Ammon's horn (tissue), 1 donor: ENCODE results near the gene OSTN.

ENCODE experiments used
- DNase-seq: peaks from one replicate; pipeline ENCODE4 v3.0.0-alpha.2; 2016; ENCODE audit warnings: low spot score

OSTN gene

DNA sequence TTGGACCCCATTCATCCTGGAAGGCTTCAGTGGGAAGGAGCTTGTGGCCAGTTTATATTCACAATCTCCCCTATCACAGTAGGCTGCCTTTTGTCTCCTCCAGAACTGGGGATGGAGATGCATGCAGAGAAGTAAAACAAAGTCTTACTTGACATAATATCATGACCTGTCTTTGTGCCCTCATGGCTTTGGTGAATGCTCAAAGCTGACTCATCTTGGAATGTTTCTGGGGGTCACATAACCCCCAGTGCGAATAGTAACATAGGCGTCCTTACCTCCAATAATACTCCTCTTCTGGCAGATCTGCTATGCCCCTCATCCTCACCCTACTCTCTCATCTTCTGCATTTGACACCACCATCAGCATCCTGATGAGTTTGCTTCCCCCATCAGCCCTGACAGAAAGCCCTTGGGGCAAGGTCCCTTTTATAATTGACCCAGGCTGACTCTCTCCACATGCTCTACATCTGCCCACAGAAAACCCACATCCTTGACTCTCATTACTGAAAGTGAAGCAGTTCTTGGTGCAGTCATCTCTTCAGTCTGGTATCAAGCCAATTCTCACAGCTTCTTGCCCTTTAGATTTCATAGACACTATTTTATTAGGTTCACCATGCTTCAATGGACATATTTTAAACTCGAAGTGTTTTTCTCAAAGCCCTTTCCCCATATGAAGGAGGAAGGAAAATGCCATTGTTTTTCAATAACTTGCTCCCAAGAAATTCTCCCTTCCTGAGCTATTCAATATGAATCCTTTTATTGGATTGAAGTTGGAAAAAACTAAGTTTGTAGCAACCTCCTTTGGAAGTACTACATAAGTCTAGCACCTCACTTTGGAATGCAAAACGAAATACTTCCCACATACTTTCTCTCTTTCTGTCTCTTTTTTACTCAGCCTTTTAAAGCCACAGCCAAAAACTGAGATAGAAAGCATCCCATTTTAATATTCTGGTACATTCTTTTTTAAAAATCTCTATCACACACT, 36.6 kb downstream of the OSTN start:
- DNase-seq, result no peak

GRCh38 chr3:191236646-191237045, 37.6 kb downstream of the OSTN start:
- DNase-seq, result no peak

GRCh38 chr3:191237047-191237882, 38.2 kb downstream of the OSTN start:
- DNase-seq, result no peak

GRCh38 chr3:191238321-191238817, 39.3 kb downstream of the OSTN start:
- no peak for DNase-seq

DNA sequence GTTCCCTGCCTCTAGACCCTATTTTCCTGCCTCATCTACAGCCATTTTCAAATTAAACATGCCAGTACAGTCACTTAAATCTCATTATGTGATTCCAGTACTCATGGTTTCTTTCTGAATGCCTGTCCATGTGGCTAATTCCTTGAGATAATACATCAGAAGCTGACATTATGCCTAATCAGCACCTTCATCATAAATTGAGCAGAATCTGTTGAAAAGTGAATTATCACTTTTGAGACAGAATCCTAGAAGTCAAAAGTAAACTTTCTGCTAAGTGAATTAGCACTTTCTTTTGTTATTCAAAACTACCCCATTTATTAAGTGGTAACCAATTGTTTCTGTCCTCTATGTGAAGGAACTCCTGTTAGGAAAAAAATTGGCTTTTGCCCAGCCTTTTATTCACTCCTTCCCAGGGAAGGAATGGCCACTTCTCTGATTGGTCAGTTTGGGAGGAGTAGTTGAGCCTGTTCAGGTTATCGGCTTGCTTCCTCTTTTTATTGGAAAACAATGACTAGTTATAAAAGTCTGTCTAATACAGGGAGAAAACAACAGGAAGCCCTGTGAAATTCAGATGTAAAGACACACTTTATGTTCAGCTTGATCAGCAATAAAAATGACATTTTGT, 40.5 kb downstream of the OSTN start:
- DNase-seq, result no peak

- DNase-seq, result no peak
Measured at GRCh38 chr3:191240486-191240885, 41.4 kb downstream of the OSTN start.

DNA sequence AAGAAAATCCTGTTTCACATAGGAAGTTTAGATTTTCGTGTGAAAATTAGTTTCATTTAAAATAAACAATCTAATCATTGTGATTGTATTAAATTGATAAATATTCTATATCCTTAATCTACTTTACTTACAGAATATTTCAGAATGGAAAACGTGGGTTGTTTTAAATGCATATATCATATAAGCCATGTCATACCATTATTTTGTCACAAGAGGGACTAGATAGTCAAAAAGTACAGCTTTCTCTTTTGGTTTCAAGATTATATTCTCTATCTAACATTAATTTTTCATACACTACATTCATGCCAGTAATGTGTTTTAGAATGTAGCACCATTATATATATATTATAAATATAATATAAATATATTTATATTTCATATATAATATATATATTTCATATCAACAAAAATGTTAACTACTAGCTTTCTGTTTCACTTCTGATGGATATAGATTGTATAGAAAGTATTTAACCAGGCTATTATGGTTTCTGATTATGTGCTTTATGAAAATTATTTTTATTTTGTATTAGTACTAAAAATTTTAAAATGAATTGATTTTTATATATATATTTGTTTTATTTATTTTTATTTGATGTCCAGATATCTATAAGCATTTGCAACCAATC, 45.3 kb downstream of the OSTN start:
- DNase-seq, result no peak

- peak; percentile 68 for DNase-seq
Measured at GRCh38 chr3:191246034-191246433, 47.0 kb downstream of the OSTN start.

GRCh38 chr3:191246630-191247029, 47.6 kb downstream of the OSTN start:
- DNase-seq, result no peak

DNA sequence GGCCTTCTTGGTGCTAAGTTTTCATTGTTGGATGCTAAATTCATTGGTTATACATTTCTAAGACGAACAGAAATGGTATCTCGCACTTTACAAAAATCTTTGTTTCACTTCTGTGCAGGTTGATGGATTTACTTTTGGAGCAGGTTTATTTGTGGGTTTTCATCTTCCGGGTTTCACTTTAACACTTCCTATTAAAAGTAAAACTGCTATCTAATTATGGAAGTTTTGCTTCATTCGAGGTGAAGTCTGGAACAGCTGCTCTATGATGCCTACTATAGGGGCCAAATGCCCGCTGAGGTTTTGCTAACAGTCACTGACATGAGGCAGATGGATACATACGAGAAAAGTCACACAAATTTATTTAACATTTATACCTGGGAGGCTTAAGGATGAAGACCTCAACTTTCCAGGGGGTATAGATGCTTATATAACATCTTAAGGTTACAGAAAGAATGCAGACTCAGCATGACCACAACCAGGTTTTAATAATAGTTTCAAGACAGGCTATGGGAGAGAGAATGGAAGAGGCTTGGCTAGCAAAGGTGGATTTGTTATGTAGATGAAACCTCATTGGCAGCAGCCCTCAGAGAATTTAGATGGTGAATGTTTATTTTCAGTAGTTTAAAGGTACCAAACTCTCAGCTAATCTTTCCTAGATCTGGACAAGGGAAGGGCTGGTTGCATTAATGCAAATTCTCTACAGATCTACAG, 54.2 kb downstream of the OSTN start:
- DNase-seq, result no peak

DNA sequence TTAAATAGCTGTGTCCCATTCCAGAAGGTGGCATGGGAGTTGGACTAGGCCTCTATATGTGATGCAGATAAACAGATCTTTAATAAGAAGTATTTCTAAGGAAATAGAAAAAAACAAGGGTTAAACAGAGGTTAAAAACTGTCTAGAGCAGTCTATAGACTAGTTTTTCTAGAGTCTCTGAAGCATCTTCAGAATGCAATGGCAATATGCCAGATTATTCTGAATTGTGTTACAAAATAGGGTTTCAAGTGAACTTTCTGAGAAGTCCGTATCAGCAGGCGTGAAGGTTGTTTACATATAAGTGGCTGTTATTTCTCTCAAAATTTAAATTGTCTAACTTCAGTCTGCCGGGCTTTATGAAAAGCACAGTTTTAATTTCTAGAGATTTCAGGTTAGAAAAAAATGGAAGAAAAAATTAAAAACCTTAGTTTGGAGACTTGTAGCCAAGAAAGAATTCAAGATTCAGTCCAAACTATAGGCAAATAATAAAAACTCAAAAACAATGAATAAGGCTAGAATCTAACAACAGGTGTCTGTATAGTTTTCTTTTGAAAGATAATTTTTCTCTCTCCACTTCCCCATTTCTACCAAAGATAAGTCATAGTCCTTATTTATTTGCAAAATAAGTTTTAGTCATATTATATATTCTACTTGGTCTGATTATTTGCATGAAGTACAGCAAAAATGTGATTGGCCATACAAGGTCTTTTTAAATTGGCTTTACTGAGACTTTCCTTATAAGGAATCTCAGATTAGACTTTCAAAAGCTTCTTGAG, 55.2 kb downstream of the OSTN start:
- DNase-seq, result no peak

GRCh38 chr3:191255156-191255555, 56.1 kb downstream of the OSTN start:
- no peak for DNase-seq

- no peak for DNase-seq
Measured at GRCh38 chr3:191256405-191256804, 57.4 kb downstream of the OSTN start.

GRCh38 chr3:191257286-191257685, 58.2 kb downstream of the OSTN start:
- DNase-seq, result no peak

DNA sequence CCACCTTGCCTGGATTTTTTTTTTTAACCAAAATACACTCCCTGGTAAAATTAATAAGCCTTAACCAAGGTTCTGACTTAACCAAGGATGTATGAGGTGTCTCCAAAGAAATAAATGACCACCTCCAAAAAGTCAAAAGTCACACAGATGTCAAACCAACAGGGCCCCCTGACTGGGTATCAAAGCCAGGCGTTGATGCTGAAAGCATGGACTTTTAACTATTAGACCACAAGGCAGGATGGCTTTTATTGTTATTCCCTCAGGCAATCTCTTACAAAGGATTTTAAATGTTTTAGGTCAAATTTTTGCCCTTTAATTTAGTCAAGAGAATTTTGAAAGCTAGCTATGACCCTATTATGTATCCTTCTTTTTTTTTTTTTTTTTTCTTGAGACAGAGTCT, 60.4 kb downstream of the OSTN start:
- no peak for DNase-seq

- DNase-seq, result no peak
Measured at GRCh38 chr3:191260431-191261303, 61.6 kb downstream of the OSTN start.

- DNase-seq, result no peak
Measured at GRCh38 chr3:191261304-191261638, 62.2 kb downstream of the OSTN start.

GRCh38 chr3:191262650-191263049, 63.6 kb downstream of the OSTN start:
- no peak for DNase-seq

GRCh38 chr3:191263365-191263764, 64.3 kb downstream of the OSTN start:
- no peak for DNase-seq
